Thoracic aorta (tissue), 2 donors: ENCODE results near the gene CBX1. TPM values are rescaled to one million over a fixed set of nuclear protein-coding genes. Genes with fewer than 3 reads are reported as not detected.
A peak's percentile ranks its signal among the peaks of the same experiment; 100 is the strongest.

Source experiments
- ATAC-seq: fragments of 150-250 bp; one replicate; pipeline ENCODE4 v1.8.0; 2017; ENCODE audit warnings: low read depth; ENCODE audit not compliant: insufficient number of reproducible peaks, low FRiP score
- DNase-seq: peaks from one replicate; pipeline ENCODE4 v3.0.0-alpha.2; 2020; ENCODE audit warnings: low spot score
- H3K27ac ChIP-seq, 2 donors: fragments of 200-600 bp; sonication (generic); 1 replicate in 1 of 2; 2 replicates in 1 of 2; pipeline ENCODE4 v1.5.1; 2016; ENCODE audit warnings: mild to moderate bottlenecking in 2 of 2, moderate library complexity in 2 of 2
- H3K27me3 ChIP-seq: fragments of 200-600 bp; sonication (generic); replicated peaks from 2 replicates; pipeline ENCODE4 v1.6.0; 2016; ENCODE audit warnings: mild to moderate bottlenecking; ENCODE audit not compliant: insufficient read depth
- H3K36me3 ChIP-seq: fragments of 200-600 bp; sonication (generic); one replicate; pipeline ENCODE4 v1.5.1; 2016
- H3K4me1 ChIP-seq, 2 donors: fragments of 200-600 bp; sonication (generic); 1 replicate in 1 of 2; 2 replicates in 1 of 2; pipeline versions ENCODE4 v1.5.1 to v1.6.0; 2016; ENCODE audit warnings: low read depth in 2 of 2, mild to moderate bottlenecking in 1 of 2; ENCODE audit not compliant: control insufficient read depth in 1 of 2
- H3K4me3 ChIP-seq: fragments of 200-600 bp; sonication (generic); 2 replicates; pipeline ENCODE4 v1.5.1; 2016; ENCODE audit warnings: mild to moderate bottlenecking
- H3K9me3 ChIP-seq: fragments of 200-600 bp; sonication (generic); 2 replicates; pipeline ENCODE4 v1.5.1; 2016
- total RNA-seq, 2 donors: library from RNA; depleted of rRNA; stranded (reverse); fragments of >200 nt; gene quantifications; one replicate each; pipeline versions ENCODE4 v1.1.0 to v1.2.3, GENCODE V29; 2016
- TF ChIP-seq, protein P1 (sequence below): fragments of 200-600 bp; sonication (generic); IDR thresholded peaks from one replicate; pipeline ENCODE4 v1.5.1; 2019; ENCODE audit warnings: antibody characterized with exemption

The CBX1 gene
- total RNA-seq, 2 donors from 2014 or later = 35.7 to 36.1 TPM

- TF ChIP-seq, protein P1, sequence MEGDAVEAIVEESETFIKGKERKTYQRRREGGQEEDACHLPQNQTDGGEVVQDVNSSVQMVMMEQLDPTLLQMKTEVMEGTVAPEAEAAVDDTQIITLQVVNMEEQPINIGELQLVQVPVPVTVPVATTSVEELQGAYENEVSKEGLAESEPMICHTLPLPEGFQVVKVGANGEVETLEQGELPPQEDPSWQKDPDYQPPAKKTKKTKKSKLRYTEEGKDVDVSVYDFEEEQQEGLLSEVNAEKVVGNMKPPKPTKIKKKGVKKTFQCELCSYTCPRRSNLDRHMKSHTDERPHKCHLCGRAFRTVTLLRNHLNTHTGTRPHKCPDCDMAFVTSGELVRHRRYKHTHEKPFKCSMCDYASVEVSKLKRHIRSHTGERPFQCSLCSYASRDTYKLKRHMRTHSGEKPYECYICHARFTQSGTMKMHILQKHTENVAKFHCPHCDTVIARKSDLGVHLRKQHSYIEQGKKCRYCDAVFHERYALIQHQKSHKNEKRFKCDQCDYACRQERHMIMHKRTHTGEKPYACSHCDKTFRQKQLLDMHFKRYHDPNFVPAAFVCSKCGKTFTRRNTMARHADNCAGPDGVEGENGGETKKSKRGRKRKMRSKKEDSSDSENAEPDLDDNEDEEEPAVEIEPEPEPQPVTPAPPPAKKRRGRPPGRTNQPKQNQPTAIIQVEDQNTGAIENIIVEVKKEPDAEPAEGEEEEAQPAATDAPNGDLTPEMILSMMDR = no peak
- Histone ChIP-seq H3K4me1 (peaks cover 18 to 27% of the 10 kb centered on the region in 2 donors), H3K36me3 (no peaks in the 10 kb centered on the region)
These were observed 55.8 kb downstream of the CBX1 start for GRCh38 chr17:48045316-48046001.

DNA sequence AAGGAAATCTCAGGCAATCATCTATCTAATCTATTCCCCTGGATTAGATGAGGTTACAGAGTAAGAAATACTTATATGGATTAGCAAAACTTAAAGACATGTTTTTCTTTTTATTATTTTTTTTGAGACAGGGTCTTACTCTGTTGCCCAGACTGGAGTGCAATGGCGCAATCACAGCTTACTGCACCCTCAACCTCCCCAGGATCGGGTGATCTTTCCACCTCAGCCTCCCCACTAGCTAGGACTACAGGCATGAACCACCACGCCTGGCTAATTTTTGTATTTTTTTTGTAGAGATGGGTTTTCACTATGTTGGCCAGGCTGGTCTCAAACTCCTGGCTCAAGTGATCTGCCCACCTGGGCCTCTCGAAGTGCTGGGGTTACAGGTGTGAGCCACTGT lies 56.4 kb downstream of the CBX1 start:
- H3K9me3 ChIP-seq = no peaks in the 10 kb centered on the region
- H3K27ac ChIP-seq = no peak overlapping the region
- DNase-seq (no peak), ATAC-seq (no peak)
- no peak overlapping the region for H3K4me3 ChIP-seq
- H3K27me3 ChIP-seq = no peaks in the 10 kb centered on the region
- TF ChIP-seq, protein P1 = no peak
- H3K36me3 ChIP-seq = no peaks in the 10 kb centered on the region
- peaks cover 13 to 21% of the 10 kb centered on the region in 2 donors for H3K4me1 ChIP-seq

More at GRCh38 chr17:48045316-48046001, 55.8 kb downstream of the CBX1 start:
- no peak for ATAC-seq
- no peak for DNase-seq
- no peaks in the 10 kb centered on the region for H3K9me3 ChIP-seq
- no peaks in the 10 kb centered on the region for H3K27me3 ChIP-seq
- no peak overlapping the region for H3K27ac ChIP-seq
- H3K4me3 ChIP-seq = no peak overlapping the region

DNA sequence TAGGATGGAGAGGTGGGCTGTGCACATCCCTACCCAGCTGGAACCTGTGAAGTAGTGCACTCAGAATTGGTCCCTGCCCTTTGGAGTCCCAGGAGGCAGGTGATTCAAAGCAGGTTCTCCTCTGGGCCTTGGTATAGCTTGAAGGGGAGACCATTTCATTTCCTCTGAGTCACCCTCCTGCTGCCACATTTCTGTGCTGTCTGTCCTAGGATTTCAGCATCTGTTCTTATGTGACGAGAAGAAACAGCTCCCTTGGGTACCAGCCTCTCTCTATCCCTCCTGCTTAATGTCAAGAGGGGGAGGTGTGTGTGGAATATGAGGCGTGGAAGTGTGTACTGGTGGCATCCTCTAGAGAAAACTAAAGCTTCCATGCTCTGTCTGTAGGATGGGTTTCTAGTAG lies 58.1 kb downstream of the CBX1 start:
- no peaks in the 10 kb centered on the region for H3K9me3 ChIP-seq
- H3K36me3 ChIP-seq = no peaks in the 10 kb centered on the region
- no peak for ATAC-seq
- TF ChIP-seq, protein P1 = no peak
- H3K27ac ChIP-seq = no peak overlapping the region
- no peak for DNase-seq
- H3K4me3 ChIP-seq = no peak overlapping the region
- H3K4me1 ChIP-seq = peaks cover 6 to 18% of the 10 kb centered on the region in 2 donors
- no peaks in the 10 kb centered on the region for H3K27me3 ChIP-seq

DNA sequence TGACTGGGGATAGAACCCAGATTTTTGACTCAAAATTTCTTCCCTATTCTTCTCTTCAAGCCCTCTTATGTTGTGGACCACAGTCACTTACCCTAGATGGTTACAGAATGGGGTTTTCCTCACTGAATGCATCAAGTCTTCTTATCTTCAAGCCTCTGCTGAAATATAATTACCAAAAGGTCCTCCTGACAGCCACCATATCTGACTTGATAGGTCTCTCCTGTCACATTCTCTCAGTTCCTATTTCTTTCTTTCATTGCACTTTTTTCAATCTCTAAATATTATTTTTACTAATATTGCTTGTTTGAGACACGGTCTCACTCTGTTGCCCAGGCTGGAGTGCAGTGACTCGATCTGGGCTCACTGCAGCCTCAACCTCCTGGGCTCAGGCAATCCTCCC lies 62.6 kb downstream of the CBX1 start:
- ATAC-seq = no peak
- Histone ChIP-seq H3K4me3 (no peak overlapping the region), H3K9me3 (no peaks in the 10 kb centered on the region), H3K4me1 (peaks cover 4 to 16% of the 10 kb centered on the region in 2 donors), H3K27ac (no peak overlapping the region), H3K27me3 (no peaks in the 10 kb centered on the region), H3K36me3 (no peaks in the 10 kb centered on the region)
- TF ChIP-seq, protein P1 = no peak
- DNase-seq = no peak

- ATAC-seq (no peak), DNase-seq (no peak)
These were observed 63.4 kb downstream of the CBX1 start for GRCh38 chr17:48037838-48038323.

More at GRCh38 chr17:48037838-48038323, 63.4 kb downstream of the CBX1 start:
- H3K36me3 ChIP-seq = no peaks in the 10 kb centered on the region
- H3K27ac ChIP-seq = peak overlapping the region; percentile 64 to 76
- TF ChIP-seq, protein P1 = no peak
- H3K27me3 ChIP-seq = no peaks in the 10 kb centered on the region
- peaks cover 4 to 16% of the 10 kb centered on the region in 2 donors for H3K4me1 ChIP-seq
- peak overlapping the region; percentile 74 for H3K4me3 ChIP-seq
- H3K9me3 ChIP-seq = no peaks in the 10 kb centered on the region
